ENCODE data around the gene UBA52. TPM values are rescaled to one million over a fixed set of nuclear protein-coding genes. Genes with fewer than 3 reads are reported as not detected.

Gene UBA52
- total and polyA plus RNA-seq, 2 donors (not counting 1 experiment from before 2014, with no cell fraction given) = 917 to 1,018 TPM

GRCh38 chr19:18620311-18620710 is 48.7 kb downstream of the UBA52 start:
- DNase-seq (ENCODE audit: low read depth in 2 of 2) = no peak
- H3K9ac ChIP-seq (ENCODE audit: insufficient read depth, low read length) = no peak overlapping the region
- no peaks in the 10 kb centered on the region for H3K79me2 ChIP-seq (ENCODE audit: control insufficient read depth, insufficient read depth, low read length)
- TF ChIP-seq CTCF (conservative IDR thresholded peaks at IDR 0.05 in 1 of 2, IDR thresholded peaks at IDR 0.05 in 1 of 2; ENCODE audit: low read depth in 1 of 2, low read length in 2 of 2) (no peak), EZH2 (IDR thresholded peaks at IDR 0.05; ENCODE audit: low read length, missing control alignments) (no peak)
- no peak overlapping the region for H3K4me3 ChIP-seq (replicated peaks in 1 of 4; ENCODE audit: control extremely low read depth in 1 of 4, insufficient read depth in 1 of 4, low read depth in 3 of 4, low read length in 4 of 4)
- no peak overlapping the region for H3K4me2 ChIP-seq (ENCODE audit: extremely low read depth, insufficient read depth, low read length)
- H3K27me3 ChIP-seq (ENCODE audit: control insufficient read depth, insufficient read depth, low read length) = peaks cover 5% of the 10 kb centered on the region
- H2AFZ ChIP-seq (ENCODE audit: low read length) = no peak overlapping the region
- H3K4me1 ChIP-seq (ENCODE audit: control insufficient read depth, extremely low read depth, insufficient read depth, low read length) = no peaks in the 10 kb centered on the region
- no peaks in the 10 kb centered on the region for H3K36me3 ChIP-seq (ENCODE audit: control insufficient read depth, insufficient read depth, low read length)
- H3K27ac ChIP-seq (ENCODE audit: insufficient read depth, low read length) = no peak overlapping the region
- H3K9me3 ChIP-seq (ENCODE audit: control insufficient read depth, insufficient read depth, low read depth, low read length) = no peaks in the 10 kb centered on the region
- no peaks in the 10 kb centered on the region for H4K20me1 ChIP-seq (ENCODE audit: control insufficient read depth, extremely low read depth, insufficient read depth, low read length)

GRCh38 chr19:18620902-18621301 is 49.2 kb downstream of the UBA52 start:
- DNase-seq (ENCODE audit: low read depth in 2 of 2) = no peak
- no peaks in the 10 kb centered on the region for H3K4me1 ChIP-seq (ENCODE audit: control insufficient read depth, extremely low read depth, insufficient read depth, low read length)

GRCh38 chr19:18626906-18627305 is 55.2 kb downstream of the UBA52 start:
- TF ChIP-seq CTCF (conservative IDR thresholded peaks at IDR 0.05 in 1 of 2, IDR thresholded peaks at IDR 0.05 in 1 of 2; ENCODE audit: low read depth in 1 of 2, low read length in 2 of 2) (no peak), EZH2 (IDR thresholded peaks at IDR 0.05; ENCODE audit: low read length, missing control alignments) (no peak)
- H3K4me2 ChIP-seq (ENCODE audit: extremely low read depth, insufficient read depth, low read length) = no peak overlapping the region

More at GRCh38 chr19:18620902-18621301, 49.2 kb downstream of the UBA52 start:
- no peaks in the 10 kb centered on the region for H3K79me2 ChIP-seq (ENCODE audit: control insufficient read depth, insufficient read depth, low read length)
- H4K20me1 ChIP-seq (ENCODE audit: control insufficient read depth, extremely low read depth, insufficient read depth, low read length) = no peaks in the 10 kb centered on the region
- no peak overlapping the region for H3K27ac ChIP-seq (ENCODE audit: insufficient read depth, low read length)
- no peak overlapping the region for H2AFZ ChIP-seq (ENCODE audit: low read length)
- no peaks in the 10 kb centered on the region for H3K9me3 ChIP-seq (ENCODE audit: control insufficient read depth, insufficient read depth, low read depth, low read length)
- no peak for TF ChIP-seq EZH2 (IDR thresholded peaks at IDR 0.05; ENCODE audit: low read length, missing control alignments)
- TF ChIP-seq CTCF (conservative IDR thresholded peaks at IDR 0.05 in 1 of 2, IDR thresholded peaks at IDR 0.05 in 1 of 2; ENCODE audit: low read depth in 1 of 2, low read length in 2 of 2) = no peak
- H3K36me3 ChIP-seq (ENCODE audit: control insufficient read depth, insufficient read depth, low read length) = no peaks in the 10 kb centered on the region
- H3K27me3 ChIP-seq (ENCODE audit: control insufficient read depth, insufficient read depth, low read length) = peaks cover 3% of the 10 kb centered on the region
- H3K4me2 ChIP-seq (ENCODE audit: extremely low read depth, insufficient read depth, low read length) = no peak overlapping the region
- no peak overlapping the region for H3K4me3 ChIP-seq (replicated peaks in 1 of 4; ENCODE audit: control extremely low read depth in 1 of 4, insufficient read depth in 1 of 4, low read depth in 3 of 4, low read length in 4 of 4)
- H3K9ac ChIP-seq (ENCODE audit: insufficient read depth, low read length) = no peak overlapping the region

More at GRCh38 chr19:18626906-18627305, 55.2 kb downstream of the UBA52 start:
- no peak overlapping the region for H3K9ac ChIP-seq (ENCODE audit: insufficient read depth, low read length)
- no peak overlapping the region for H3K4me3 ChIP-seq (replicated peaks in 1 of 4; ENCODE audit: control extremely low read depth in 1 of 4, insufficient read depth in 1 of 4, low read depth in 3 of 4, low read length in 4 of 4)
- no peaks in the 10 kb centered on the region for H4K20me1 ChIP-seq (ENCODE audit: control insufficient read depth, extremely low read depth, insufficient read depth, low read length)
- no peak for DNase-seq (ENCODE audit: low read depth in 2 of 2)
- H3K79me2 ChIP-seq (ENCODE audit: control insufficient read depth, insufficient read depth, low read length) = no peaks in the 10 kb centered on the region
- no peak overlapping the region for H2AFZ ChIP-seq (ENCODE audit: low read length)
- no peaks in the 10 kb centered on the region for H3K4me1 ChIP-seq (ENCODE audit: control insufficient read depth, extremely low read depth, insufficient read depth, low read length)
- H3K36me3 ChIP-seq (ENCODE audit: control insufficient read depth, insufficient read depth, low read length) = no peaks in the 10 kb centered on the region
- H3K27ac ChIP-seq (ENCODE audit: insufficient read depth, low read length) = no peak overlapping the region
- peaks cover 2% of the 10 kb centered on the region for H3K27me3 ChIP-seq (ENCODE audit: control insufficient read depth, insufficient read depth, low read length)
- no peaks in the 10 kb centered on the region for H3K9me3 ChIP-seq (ENCODE audit: control insufficient read depth, insufficient read depth, low read depth, low read length)

Other genes starting within 250 kb of the UBA52 start
- 70.9 and 124 TPM in 2 replicates for gene LSM4, start 248.8 kb upstream of the UBA52 start, total RNA-seq
- 50.9 and 97.2 TPM in 2 replicates for gene LSM4, start 248.8 kb upstream of the UBA52 start, polyA plus RNA-seq
- 63.9 and 78.8 TPM in 2 replicates for gene PGPEP1, start 231.3 kb upstream of the UBA52 start, total RNA-seq
- 17.0 and 25.4 TPM in 2 replicates for gene PGPEP1, start 231.3 kb upstream of the UBA52 start, polyA plus RNA-seq
- 140 and 210 TPM in 2 replicates for gene GDF15, start 185.7 kb upstream of the UBA52 start, total RNA-seq
- gene GDF15, start 185.7 kb upstream of the UBA52 start, polyA plus RNA-seq = 8.6 and 24.3 TPM in 2 replicates
- gene LRRC25, start 174.2 kb upstream of the UBA52 start, total RNA-seq = 1.2 and 4.6 TPM in 2 replicates
- 0.10 and 0.25 TPM in 2 replicates for gene LRRC25, start 174.2 kb upstream of the UBA52 start, polyA plus RNA-seq
- gene SSBP4, start 152.5 kb upstream of the UBA52 start, total RNA-seq = 58.6 and 76.5 TPM in 2 replicates
- 12.8 and 16.5 TPM in 2 replicates for gene SSBP4, start 152.5 kb upstream of the UBA52 start, polyA plus RNA-seq
- 25.6 and 37.8 TPM in 2 replicates for gene ISYNA1, start 133.7 kb upstream of the UBA52 start, total RNA-seq
- gene ISYNA1, start 133.7 kb upstream of the UBA52 start, polyA plus RNA-seq = 8.3 and 10.3 TPM in 2 replicates
- 17.7 and 18.7 TPM in 2 replicates for gene ELL, start 49.8 kb upstream of the UBA52 start, total RNA-seq
- 4.4 and 6.6 TPM in 2 replicates for gene ELL, start 49.8 kb upstream of the UBA52 start, polyA plus RNA-seq
- gene FKBP8, start 28.3 kb upstream of the UBA52 start, total RNA-seq = 230 and 289 TPM in 2 replicates
- 128 and 135 TPM in 2 replicates for gene FKBP8, start 28.3 kb upstream of the UBA52 start, polyA plus RNA-seq
- gene KXD1, start 14.0 kb upstream of the UBA52 start, total RNA-seq = 63.3 and 65.0 TPM in 2 replicates
- 108 and 167 TPM in 2 replicates for gene KXD1, start 14.0 kb upstream of the UBA52 start, polyA plus RNA-seq
- gene REX1BD, start 16.9 kb downstream of the UBA52 start, total RNA-seq = 37.0 and 37.5 TPM in 2 replicates
- gene REX1BD, start 16.9 kb downstream of the UBA52 start, polyA plus RNA-seq = 16.2 and 21.2 TPM in 2 replicates
- gene CRLF1, start 34.9 kb downstream of the UBA52 start, total RNA-seq = 2.3 and 2.5 TPM in 2 replicates
- gene CRLF1, start 34.9 kb downstream of the UBA52 start, polyA plus RNA-seq = 2.2 and 2.8 TPM in 2 replicates
- gene TMEM59L, start 41.0 kb downstream of the UBA52 start, total RNA-seq = 0.33 and 0.51 TPM in 2 replicates
- 0.14 and 0.23 TPM in 2 replicates for gene TMEM59L, start 41.0 kb downstream of the UBA52 start, polyA plus RNA-seq
- gene KLHL26, start 65.2 kb downstream of the UBA52 start, total RNA-seq = 2.8 and 3.5 TPM in 2 replicates
- gene KLHL26, start 65.2 kb downstream of the UBA52 start, polyA plus RNA-seq = 1.4 and 1.9 TPM in 2 replicates
- 2.0 and 2.1 TPM in 2 replicates for gene CRTC1, start 111.8 kb downstream of the UBA52 start, total RNA-seq
- 1.2 and 2.2 TPM in 2 replicates for gene CRTC1, start 111.8 kb downstream of the UBA52 start, polyA plus RNA-seq
- gene COMP, start 219.4 kb downstream of the UBA52 start, total RNA-seq = 0.17 and 0.26 TPM in 2 replicates
- gene COMP, start 219.4 kb downstream of the UBA52 start, polyA plus RNA-seq = 0.05 and 0.11 TPM in 2 replicates

All from fibroblast of lung (primary cell).